H1 (cell line): Measurements from ENCODE around the gene GRAMD1B. TPM values are rescaled to one million over a fixed set of nuclear protein-coding genes. Genes with fewer than 3 reads are reported as not detected.

Source experiments
- CTCF ChIA-PET: fragments of 300-600 bp; sonication (Branson Sonifier 250); formaldehyde crosslinking; loops from one replicate; lab custom pipeline; 2021; ENCODE audit not compliant: partially characterized antibody; lab: Charles Lee
- POLR2A ChIA-PET: fragments of 300-600 bp; sonication (Branson Sonifier 250); formaldehyde crosslinking; loops from one replicate; lab custom pipeline; 2021; ENCODE audit warnings: inconsistent platforms; ENCODE audit not compliant: partially characterized antibody; lab: Charles Lee
- DNase-seq, 2 experiments: peaks; one replicate each; pipeline versions ENCODE4 v3.0.0 to v3.0.0-alpha.2; 2010 to 2022; ENCODE audit warnings: low spot score in 2 of 2, low read depth in 1 of 2, mixed read lengths in 1 of 2
- FAIRE-seq: peaks from 2 replicates; lab custom pipeline; 2011; peaks lifted over from hg19 to GRCh38; lab: Jason Lieb, UNC
- H2AFZ ChIP-seq: 2 replicates; pipeline ENCODE4 v1.8.1; 2012; ENCODE audit warnings: low read length, inconsistent platforms
- H2AK5ac ChIP-seq: 2 replicates; pipeline ENCODE4 v1.6.1; 2013; ENCODE audit warnings: low read depth, low read length
- H2BK120ac ChIP-seq: replicated peaks from 2 replicates; pipeline ENCODE3; 2013; ENCODE audit warnings: low read depth, low read length, inconsistent platforms
- H2BK12ac ChIP-seq: 2 replicates; pipeline ENCODE4 v1.6.1; 2013; ENCODE audit warnings: low read depth, low read length
- H2BK15ac ChIP-seq: 2 replicates; pipeline ENCODE4 v1.6.1; 2013; ENCODE audit warnings: low read length
- H2BK20ac ChIP-seq: 2 replicates; pipeline ENCODE4 v1.6.1; 2013; ENCODE audit warnings: low read length
- H2BK5ac ChIP-seq: 2 replicates; pipeline ENCODE4 v1.6.1; 2013; ENCODE audit warnings: low read depth, low read length
- H3K14ac ChIP-seq: 2 replicates; pipeline ENCODE4 v1.6.1; 2013; ENCODE audit warnings: inconsistent platforms; ENCODE audit not compliant: insufficient read length
- H3K18ac ChIP-seq: 2 replicates; pipeline ENCODE4 v1.6.1; 2013; ENCODE audit warnings: low read length; ENCODE audit errors: extremely low read depth
- H3K23ac ChIP-seq: 2 replicates; pipeline ENCODE4 v1.6.1; 2013; ENCODE audit warnings: inconsistent platforms; ENCODE audit not compliant: insufficient read length
- H3K23me2 ChIP-seq: 2 replicates; pipeline ENCODE4 v1.6.1; 2013; ENCODE audit warnings: low read depth, low read length
- H3K27ac ChIP-seq: 2 replicates; pipeline ENCODE4 v1.6.1; 2011; ENCODE audit warnings: low read depth, low read length, inconsistent platforms
- H3K27me3 ChIP-seq, 4 experiments: replicated peaks in 1 of 4; 1 replicate in 1 of 4; 2 replicates in 3 of 4; pipeline versions ENCODE4 v1.6.1 to v1.8.1; 2011 to 2013; ENCODE audit warnings: low read length in 3 of 4, mild to moderate bottlenecking in 3 of 4, inconsistent platforms in 2 of 4, mixed read lengths in 2 of 4, moderate library complexity in 1 of 4; ENCODE audit not compliant: control insufficient read depth in 3 of 4, insufficient read depth in 3 of 4; ENCODE audit errors: extremely low read depth in 1 of 4
- H3K36me3 ChIP-seq, 4 experiments: 2 replicates each; pipeline versions ENCODE4 v1.6.1 to v1.8.1; 2011 to 2013; ENCODE audit warnings: mild to moderate bottlenecking in 4 of 4, low read length in 3 of 4, moderate library complexity in 2 of 4, control low read depth in 1 of 4, inconsistent platforms in 1 of 4; ENCODE audit not compliant: insufficient read depth in 4 of 4, control insufficient read depth in 2 of 4
- H3K4ac ChIP-seq: replicated peaks from 2 replicates; pipeline ENCODE3; 2013; ENCODE audit warnings: low read length, low read depth, mixed read lengths, inconsistent platforms; ENCODE audit not compliant: insufficient read length
- H3K4me1 ChIP-seq, 4 experiments: replicated peaks in 1 of 4; 1 replicate in 1 of 4; 2 replicates in 3 of 4; pipeline versions ENCODE4 v1.6.1 to v1.8.1; 2011 to 2013; ENCODE audit warnings: low read length in 3 of 4, inconsistent platforms in 2 of 4, mixed read lengths in 1 of 4; ENCODE audit not compliant: insufficient read depth in 4 of 4, control insufficient read depth in 3 of 4
- H3K4me2 ChIP-seq, 2 experiments: 2 replicates each; pipeline versions ENCODE4 v1.6.1 to v1.8.1; 2011 to 2013; ENCODE audit warnings: low read depth in 2 of 2, low read length in 2 of 2, control low read depth in 1 of 2, inconsistent platforms in 1 of 2, mild to moderate bottlenecking in 1 of 2; ENCODE audit not compliant: insufficient read depth in 1 of 2
- H3K4me3 ChIP-seq, 4 experiments: fragments of 200-600, 300-600 bp in 1 of 4; sonication (generic), shearing (Covaris generic), sonication (Bioruptor Twin) in 1 of 4; 2 replicates each; pipeline versions ENCODE4 v1.5.1 to v1.8.1; 2011 to 2016; ENCODE audit warnings: low read length in 4 of 4, low read depth in 3 of 4, control low read depth in 2 of 4, inconsistent platforms in 2 of 4, mild to moderate bottlenecking in 2 of 4, mixed read lengths in 1 of 4, moderate library complexity in 1 of 4; ENCODE audit not compliant: insufficient read depth in 2 of 4; ENCODE audit errors: extremely low read depth in 1 of 4
- H3K56ac ChIP-seq: replicated peaks from 2 replicates; pipeline ENCODE3; 2013; ENCODE audit warnings: low read depth, mild to moderate bottlenecking, mixed read lengths, low read length, inconsistent platforms; ENCODE audit not compliant: insufficient read length
- H3K79me1 ChIP-seq: 2 replicates; pipeline ENCODE4 v1.6.1; 2013; ENCODE audit warnings: low read depth, low read length, control low read depth
- H3K79me2 ChIP-seq, 2 experiments: 2 replicates each; pipeline versions ENCODE4 v1.6.1 to v1.8.1; 2012 to 2013; ENCODE audit warnings: low read length in 2 of 2, mild to moderate bottlenecking in 2 of 2, inconsistent platforms in 1 of 2; ENCODE audit not compliant: insufficient read depth in 2 of 2, control insufficient read depth in 1 of 2
- H3K9ac ChIP-seq, 4 experiments: replicated peaks in 1 of 4; 1 replicate in 1 of 4; 2 replicates in 3 of 4; pipeline versions ENCODE4 v1.6.1 to v1.8.1; 2011 to 2013; ENCODE audit warnings: low read depth in 3 of 4, low read length in 3 of 4, control low read depth in 2 of 4, mild to moderate bottlenecking in 2 of 4, moderate library complexity in 2 of 4, inconsistent platforms in 1 of 4; ENCODE audit errors: extremely low read depth in 1 of 4
- H3K9me3 ChIP-seq, 2 experiments: 2 replicates each; pipeline versions ENCODE4 v1.6.1 to v1.8.1; 2012 to 2013; ENCODE audit warnings: mild to moderate bottlenecking in 2 of 2, moderate library complexity in 2 of 2, control low read depth in 1 of 2, inconsistent platforms in 1 of 2, low read depth in 1 of 2, low read length in 1 of 2, mixed read lengths in 1 of 2; ENCODE audit not compliant: insufficient read depth in 2 of 2
- H4K20me1 ChIP-seq, 2 experiments: replicated peaks in 1 of 2; 2 replicates each; pipeline versions ENCODE3 to v1.8.1; 2011 to 2013; ENCODE audit warnings: inconsistent platforms in 2 of 2, low read length in 2 of 2, mild to moderate bottlenecking in 1 of 2; ENCODE audit not compliant: insufficient read depth in 2 of 2, control insufficient read depth in 1 of 2
- H4K5ac ChIP-seq: 2 replicates; pipeline ENCODE4 v1.6.1; 2013; ENCODE audit warnings: low read length, low read depth, mixed read lengths, inconsistent platforms; ENCODE audit not compliant: insufficient read length
- H4K8ac ChIP-seq: 2 replicates; pipeline ENCODE4 v1.8.0; 2013; ENCODE audit warnings: mild to moderate bottlenecking, moderate library complexity, low read length, inconsistent platforms; ENCODE audit not compliant: insufficient read depth; ENCODE audit errors: extremely low read depth
- H4K91ac ChIP-seq: replicated peaks from 2 replicates; pipeline ENCODE3; 2013; ENCODE audit warnings: low read length, mixed read lengths, inconsistent platforms; ENCODE audit not compliant: insufficient read length
- BCL11A ChIP-seq, 2 experiments: IDR thresholded peaks; one replicate each; pipeline ENCODE4 v1.6.1; 2011; ENCODE audit warnings: low read depth in 2 of 2, low read length in 2 of 2, mild to moderate bottlenecking in 2 of 2
- CBX8 ChIP-seq: fragments of 300-800, 300-1000 bp; sonication (generic); IDR thresholded peaks from 2 replicates; pipeline ENCODE4 v1.7.1; 2016; ENCODE audit warnings: low read depth, low read length, borderline replicate concordance
- CHD2 ChIP-seq: IDR thresholded peaks from 2 replicates; pipeline ENCODE4 v1.6.1; 2012; ENCODE audit warnings: low read length, improper control_type of control experiment
- CTBP2 ChIP-seq: IDR thresholded peaks from 2 replicates; pipeline ENCODE4 v1.7.0; 2011; ENCODE audit warnings: borderline replicate concordance, mild to moderate bottlenecking, moderate library complexity, mixed read lengths, low read length; ENCODE audit not compliant: insufficient read depth, insufficient read length
- EGR1 ChIP-seq: IDR thresholded peaks from 2 replicates; pipeline ENCODE4 v1.6.1; 2011; ENCODE audit warnings: low read depth, low read length, borderline replicate concordance
- FOSL1 ChIP-seq: IDR thresholded peaks from 2 replicates; pipeline ENCODE4 v1.6.1; 2011; ENCODE audit warnings: mild to moderate bottlenecking, low read depth, low read length, moderate library complexity; ENCODE audit not compliant: insufficient read depth
- HDAC6 ChIP-seq: IDR thresholded peaks from one replicate; pipeline ENCODE4 v1.7.1; 2012; ENCODE audit warnings: low read depth, mild to moderate bottlenecking, inconsistent platforms, low read length, moderate library complexity
- JUND ChIP-seq: IDR thresholded peaks from 2 replicates; pipeline ENCODE4 v1.6.1; 2011; ENCODE audit warnings: mild to moderate bottlenecking, improper control_type of control experiment, low read length
- KDM1A ChIP-seq: fragments of 200-600, 300-600 bp; sonication (generic); IDR thresholded peaks from 2 replicates; pipeline ENCODE4 v1.7.1; 2016; ENCODE audit warnings: mild to moderate bottlenecking, low read length, borderline replicate concordance
- NANOG ChIP-seq: IDR thresholded peaks from 2 replicates; pipeline ENCODE4 v1.6.1; 2011; ENCODE audit warnings: low read length, low read depth, mild to moderate bottlenecking, inconsistent platforms; ENCODE audit not compliant: insufficient read depth, poor library complexity, severe bottlenecking
- RNF2 ChIP-seq: fragments of 200-900, 300-1000 bp; sonication (generic); IDR thresholded peaks from 2 replicates; pipeline ENCODE4 v1.7.1; 2016; ENCODE audit warnings: borderline replicate concordance, low read depth, mild to moderate bottlenecking, antibody characterized with exemption, low read length; ENCODE audit not compliant: poor library complexity, severe bottlenecking; ENCODE audit errors: missing control alignments
- SUZ12 ChIP-seq: fragments of 200-600 bp; sonication (generic); IDR thresholded peaks from 2 replicates; pipeline ENCODE4 v1.6.1; 2012; ENCODE audit warnings: mild to moderate bottlenecking, inconsistent platforms, low read length, moderate library complexity, mixed read lengths
- YY1 ChIP-seq: IDR thresholded peaks from 2 replicates; pipeline ENCODE4 v1.6.1; 2011; ENCODE audit warnings: low read depth, mild to moderate bottlenecking, low read length
- WGBS, 2 experiments: shearing (Covaris generic) in 1 of 2; methylation state at CpG; one replicate each; pipeline versions ENCODE4 v1.1.6 to v1.1.7; 2013 to 2015; ENCODE audit warnings: low lambda C conversion rate in 2 of 2, mixed read lengths in 2 of 2, inconsistent platforms in 1 of 2, low coverage in 1 of 2, missing lambda C conversion rate in 1 of 2; ENCODE audit not compliant: insufficient replicate concordance in 2 of 2, insufficient coverage in 1 of 2, insufficient read length in 1 of 2; ENCODE audit errors: extremely low coverage in 1 of 2, missing lambda C conversion rate in 1 of 2; 5-methylcytosine and 5-hydroxymethylcytosine counted together
- polyA plus RNA-seq, 7 experiments: library from polyadenylated mRNA; depleted of rRNA in 3 of 7; stranded (reverse) in 5 of 7; unstranded in 2 of 7; fragments of >200 nt in 5 of 7; fragments of 200-250 nt in 2 of 7; gene quantifications; 1 replicate in 5 of 7; 2 replicates in 1 of 7; 4 replicates in 1 of 7; pipeline versions ENCODE4 v1.2.1 to v1.2.3, GENCODE V29; 2011 to 2013; ENCODE audit warnings: missing spikeins in 2 of 7, mixed read lengths in 2 of 7
- total RNA-seq: library from RNA; stranded (reverse); fragmentation: NEBNext Ultra II Directional; extraction: Animal tissue kit (Norgen Biotek cat#: 25700); gene quantifications from 2 replicates; pipeline ENCODE4 v1.2.1, GENCODE V29; 2021
- TF ChIP-seq, protein P1 (sequence below): IDR thresholded peaks from 2 replicates; pipeline ENCODE4 v1.6.1; 2012; ENCODE audit warnings: inconsistent platforms

The GRAMD1B gene
- total and polyA plus RNA-seq, 2 of the 8 experiments (the other 6 are each of a cell fraction or from before 2014, with no cell fraction given): 10.1 to 21.2 TPM

DNA sequence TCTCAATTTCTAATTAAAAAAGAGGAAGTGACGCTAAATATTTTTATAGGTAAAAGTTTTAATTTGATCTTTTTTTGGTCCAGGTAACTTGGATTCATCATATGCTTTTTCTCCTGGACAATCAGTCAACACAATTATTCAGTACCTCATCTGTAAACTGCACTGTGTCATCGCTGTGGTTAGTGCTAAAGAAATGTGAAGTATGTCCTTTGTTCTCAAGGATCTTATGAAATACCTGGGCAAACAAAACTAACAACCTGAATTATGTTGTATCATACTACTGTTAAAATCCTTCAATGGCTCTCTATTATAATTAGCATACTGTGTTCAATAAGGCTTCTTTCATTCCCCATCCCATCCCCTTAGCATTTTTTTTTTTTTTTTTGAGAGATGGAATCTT, 244.2 kb downstream of the GRAMD1B start:
- Histone ChIP-seq H2BK5ac (no peak overlapping the region), H3K4me1 (peaks cover 0 to 5% (median under 1%) of the 10 kb centered on the region in 4 experiments; a peak in 2 of 7 replicates), H3K9ac (no peak overlapping the region), H3K56ac (no peak overlapping the region), H3K18ac (no peak overlapping the region), H2BK20ac (no peak overlapping the region)
- no peak for FAIRE-seq
- TF ChIP-seq CHD2: no peak
- no peak for TF ChIP-seq NANOG
- TF ChIP-seq FOSL1: no peak
- TF ChIP-seq KDM1A: no peak
- no peak for TF ChIP-seq BCL11A (IDR thresholded peaks at IDR 0.05; ENCODE audit: low read depth in 2 of 2, low read length in 2 of 2)
- no peak for TF ChIP-seq CTBP2
- TF ChIP-seq JUND: no peak
- TF ChIP-seq YY1: no peak
- TF ChIP-seq SUZ12: no peak
- TF ChIP-seq CBX8: no peak
- TF ChIP-seq HDAC6: no peak
- no peak for TF ChIP-seq RNF2
- TF ChIP-seq, protein P1, sequence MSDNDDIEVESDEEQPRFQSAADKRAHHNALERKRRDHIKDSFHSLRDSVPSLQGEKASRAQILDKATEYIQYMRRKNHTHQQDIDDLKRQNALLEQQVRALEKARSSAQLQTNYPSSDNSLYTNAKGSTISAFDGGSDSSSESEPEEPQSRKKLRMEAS: no peak
- TF ChIP-seq EGR1: no peak
- TF ChIP-seq, all 59 proteins: peak for 0
- H2BK120ac ChIP-seq: no peak overlapping the region
- ChIA-PET POLR2A (no interaction called here), CTCF (interaction anchor here (0.6 to 1.6 kb wide), 6 partner anchors 9 to 37 kb away, joined by 3 to 5 read pairs (median 4); no protein-coding TSS in a partner anchor)
- no peak overlapping the region for H2BK15ac ChIP-seq
- WGBS, 2 experiments: 48% methylated on average over 2 of the region's 2 CpGs; no CpG with 5 or more reads in 1 of the 2 experiments
- H2AK5ac ChIP-seq: no peak overlapping the region
- no peaks in the 10 kb centered on the region; a peak in 1 of 7 replicates for H3K27me3 ChIP-seq
- H3K23me2 ChIP-seq: no peaks in the 10 kb centered on the region
- H2BK12ac ChIP-seq: no peak overlapping the region
- H3K79me1 ChIP-seq: no peaks in the 10 kb centered on the region
- no peaks in the 10 kb centered on the region for H4K20me1 ChIP-seq
- H3K14ac ChIP-seq: no peak overlapping the region
- H4K91ac ChIP-seq: no peak overlapping the region
- H3K23ac ChIP-seq: no peak overlapping the region
- H3K4me2 ChIP-seq: no peak overlapping the region
- H3K79me2 ChIP-seq: no peaks in the 10 kb centered on the region
- no peaks in the 10 kb centered on the region for H3K9me3 ChIP-seq
- DNase-seq: no peak
- no peaks in the 10 kb centered on the region for H3K36me3 ChIP-seq
- no peak overlapping the region for H4K8ac ChIP-seq
- H3K27ac ChIP-seq: no peak overlapping the region
- H3K4me3 ChIP-seq: no peak overlapping the region
- H3K4ac ChIP-seq: no peak overlapping the region
- no peak overlapping the region for H4K5ac ChIP-seq
- H2AFZ ChIP-seq: no peak overlapping the region
